ENCODE data around the gene CTSZ. TPM values are rescaled to one million over a fixed set of nuclear protein-coding genes. Genes with fewer than 3 reads are reported as not detected.

Gene CTSZ
- total RNA-seq, 1 experiment from 2014 or later: 37.6 TPM

DNA sequence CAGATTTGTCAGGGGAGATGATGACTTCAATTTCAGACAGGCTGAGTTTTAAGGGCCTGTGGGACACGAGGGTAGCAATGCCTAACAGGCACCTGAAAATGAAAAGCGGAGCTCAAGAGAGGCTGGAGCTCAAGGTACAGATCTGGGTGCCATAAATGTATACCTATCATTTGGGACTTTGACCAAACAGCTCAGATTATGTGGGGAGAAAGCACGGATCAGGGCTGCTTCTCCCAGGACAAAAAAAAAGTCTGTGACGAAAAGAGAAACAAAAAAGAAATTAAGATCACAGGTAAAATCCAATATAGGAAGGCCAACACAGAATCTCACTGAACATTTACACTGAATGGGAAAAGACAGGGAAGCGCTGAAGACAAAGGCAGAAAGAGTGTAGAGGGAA lies 33.6 kb upstream of the CTSZ start:
- H3K79me1 ChIP-seq (ENCODE audit: insufficient read depth, low read depth, low read length, poor library complexity, severe bottlenecking): no peaks in the 10 kb centered on the region
- no peak overlapping the region for H3K14ac ChIP-seq (ENCODE audit: insufficient read depth, low read length)
- H3K9me3 ChIP-seq (ENCODE audit: control insufficient read depth, low read depth, low read length): no peaks in the 10 kb centered on the region
- WGBS (ENCODE audit: extremely low coverage, insufficient read length, low lambda C conversion rate): no CpG with 5 or more reads among the region's 5 CpGs
- DNase-seq: no peak
- H3K9ac ChIP-seq (ENCODE audit: extremely low read depth, insufficient read length, low read length): no peak overlapping the region
- H3K18ac ChIP-seq (ENCODE audit: insufficient read length, low read depth, low read length): no peak overlapping the region
- H3K27ac Mint-ChIP-seq: no peak overlapping the region
- no peak overlapping the region for H3T11ph ChIP-seq (ENCODE audit: low read length)
- no peak overlapping the region for H2AK5ac ChIP-seq (ENCODE audit: insufficient read length, low read length)
- no peaks in the 10 kb centered on the region; a peak in 1 of 5 replicates for H3K9me3 Mint-ChIP-seq
- no peak overlapping the region for H4K8ac ChIP-seq (replicated peaks; ENCODE audit: insufficient read length, low read depth, low read length)
- peaks cover 10% of the 10 kb centered on the region for H3K79me2 ChIP-seq (ENCODE audit: insufficient read depth, low read length)
- no peaks in the 10 kb centered on the region for H3K27me3 ChIP-seq (ENCODE audit: insufficient read depth, low read length)
- H3K4me1 ChIP-seq (ENCODE audit: insufficient read depth, low read length): no peaks in the 10 kb centered on the region
- H2BK5ac ChIP-seq (ENCODE audit: insufficient read length, low read length): no peak overlapping the region
- no peak overlapping the region for H3K23ac ChIP-seq (ENCODE audit: insufficient read length, low read depth, low read length)
- H3K36me3 Mint-ChIP-seq (ENCODE audit: insufficient read depth in 1 of 3, low read depth in 3 of 3): peaks cover 20 to 41% (median 38%) of the 10 kb centered on the region in 3 experiments; a peak in 6 of 7 replicates
- H4K20me1 ChIP-seq (ENCODE audit: control insufficient read depth, insufficient read depth, insufficient read length): no peaks in the 10 kb centered on the region
- no peak overlapping the region for H4K91ac ChIP-seq (ENCODE audit: insufficient read length, low read depth, low read length)
- H2AFZ ChIP-seq (ENCODE audit: low read length): no peak overlapping the region
- no peak overlapping the region for H2BK12ac ChIP-seq (ENCODE audit: insufficient read length, low read depth, low read length)
- H3K4me3 Mint-ChIP-seq: peak overlapping the region; percentile 88 to 92
- no peaks in the 10 kb centered on the region; the same call in 1 of the 2 replicates for H3K27me3 Mint-ChIP-seq (ENCODE audit: low read depth)
- no peak for TF ChIP-seq CTCF (conservative IDR thresholded peaks at IDR 0.05)
- H3K4me2 ChIP-seq (ENCODE audit: insufficient read depth, insufficient read length, low read length): no peak overlapping the region
- H3K23me2 ChIP-seq (ENCODE audit: insufficient read length, low read depth, low read length, poor library complexity, severe bottlenecking): peaks cover 9% of the 10 kb centered on the region
- peaks cover 13 to 18% of the 10 kb centered on the region in 2 experiments for H3K4me1 Mint-ChIP-seq
- no peak overlapping the region for H2BK120ac ChIP-seq (ENCODE audit: low read depth, low read length, poor library complexity, severe bottlenecking)
- H4K5ac ChIP-seq (ENCODE audit: insufficient read length, low read depth, low read length): no peak overlapping the region
- no peak overlapping the region for H2BK15ac ChIP-seq (ENCODE audit: low read depth, low read length)
- no peak overlapping the region for H3K27ac ChIP-seq (ENCODE audit: insufficient read length, low read depth, low read length)
- H3K56ac ChIP-seq (ENCODE audit: insufficient read length, low read depth, low read length): no peak overlapping the region
- no peak overlapping the region for H3K4ac ChIP-seq (ENCODE audit: low read depth, low read length)
- H2BK20ac ChIP-seq (ENCODE audit: low read depth, low read length, poor library complexity, severe bottlenecking): no peak overlapping the region

Data from H9 (cell line).